NCI-H510A treated with DMSO at 0.1 percent for 48 hours (cell line): ENCODE results near the gene ATP6V0E1.
"Not testable (repeated sequence)": the region's sequence is repeated elsewhere in the genome, so short reads cannot be mapped to it uniquely, and the experiment has no call there.

Experiments
- DNase-seq: peaks from one replicate; lab custom pipeline; 2025; lab: John Stamatoyannopoulos, UW

ATP6V0E1 gene

DNA sequence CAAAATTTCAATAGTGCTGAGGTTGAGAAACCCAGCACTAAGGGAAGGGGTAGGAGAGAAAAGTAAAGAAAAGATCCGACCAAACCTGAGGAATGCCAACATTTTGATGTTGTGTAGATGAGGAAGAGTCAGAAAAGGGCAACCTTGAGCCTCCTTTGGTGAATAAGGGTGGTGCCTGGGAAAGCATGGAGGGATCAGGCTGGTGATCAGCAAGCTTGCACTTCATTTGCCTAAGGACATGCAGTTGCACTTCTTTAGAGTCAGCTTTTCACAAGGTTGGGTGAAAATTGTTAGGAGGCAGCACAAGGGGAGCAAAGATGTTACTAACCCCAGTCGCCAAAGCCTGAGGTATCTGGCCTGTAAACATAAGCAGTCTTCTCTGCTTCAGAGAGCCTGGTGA, 20.4 kb downstream of the ATP6V0E1 start:
- no peak for DNase-seq

DNA sequence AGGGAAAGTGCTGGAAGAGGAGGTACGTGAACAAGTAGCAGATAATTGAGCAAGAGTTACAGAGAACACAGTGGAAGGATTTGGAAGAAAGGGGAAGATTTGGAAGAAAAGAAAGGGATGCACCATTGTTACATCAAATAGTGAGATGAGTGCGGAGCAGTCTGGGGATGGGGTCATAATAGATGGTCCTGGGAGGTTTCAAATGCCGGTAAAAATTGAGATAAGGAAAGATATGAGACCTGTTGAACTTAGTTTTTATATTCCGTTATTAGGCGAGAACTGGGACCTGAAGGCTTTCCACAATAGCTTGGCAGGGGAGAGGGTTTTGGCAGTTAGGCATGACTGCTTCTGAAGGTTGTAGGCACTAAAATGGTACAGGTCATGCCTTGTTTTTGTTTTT, 20.9 kb downstream of the ATP6V0E1 start:
- DNase-seq = no peak

DNA sequence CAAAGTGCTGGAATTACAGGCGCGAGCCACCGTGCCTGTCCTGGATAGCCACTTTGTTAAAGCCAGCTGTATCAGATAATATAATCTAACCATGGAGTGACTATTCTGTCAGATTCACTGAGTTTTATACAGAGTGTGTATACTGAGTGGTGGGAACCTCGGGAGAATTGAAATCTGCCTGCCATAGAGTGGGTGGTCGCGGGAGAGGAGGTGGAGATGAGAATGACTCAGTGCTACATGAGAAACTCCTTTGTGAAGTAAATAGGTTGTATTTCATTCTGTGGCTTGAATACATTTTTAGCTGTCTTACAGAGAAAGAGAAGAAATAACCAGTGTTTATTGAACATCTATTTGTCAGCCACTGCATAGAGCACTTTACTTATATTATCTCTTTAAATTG, 26.4 kb downstream of the ATP6V0E1 start:
- DNase-seq = no peak

DNA sequence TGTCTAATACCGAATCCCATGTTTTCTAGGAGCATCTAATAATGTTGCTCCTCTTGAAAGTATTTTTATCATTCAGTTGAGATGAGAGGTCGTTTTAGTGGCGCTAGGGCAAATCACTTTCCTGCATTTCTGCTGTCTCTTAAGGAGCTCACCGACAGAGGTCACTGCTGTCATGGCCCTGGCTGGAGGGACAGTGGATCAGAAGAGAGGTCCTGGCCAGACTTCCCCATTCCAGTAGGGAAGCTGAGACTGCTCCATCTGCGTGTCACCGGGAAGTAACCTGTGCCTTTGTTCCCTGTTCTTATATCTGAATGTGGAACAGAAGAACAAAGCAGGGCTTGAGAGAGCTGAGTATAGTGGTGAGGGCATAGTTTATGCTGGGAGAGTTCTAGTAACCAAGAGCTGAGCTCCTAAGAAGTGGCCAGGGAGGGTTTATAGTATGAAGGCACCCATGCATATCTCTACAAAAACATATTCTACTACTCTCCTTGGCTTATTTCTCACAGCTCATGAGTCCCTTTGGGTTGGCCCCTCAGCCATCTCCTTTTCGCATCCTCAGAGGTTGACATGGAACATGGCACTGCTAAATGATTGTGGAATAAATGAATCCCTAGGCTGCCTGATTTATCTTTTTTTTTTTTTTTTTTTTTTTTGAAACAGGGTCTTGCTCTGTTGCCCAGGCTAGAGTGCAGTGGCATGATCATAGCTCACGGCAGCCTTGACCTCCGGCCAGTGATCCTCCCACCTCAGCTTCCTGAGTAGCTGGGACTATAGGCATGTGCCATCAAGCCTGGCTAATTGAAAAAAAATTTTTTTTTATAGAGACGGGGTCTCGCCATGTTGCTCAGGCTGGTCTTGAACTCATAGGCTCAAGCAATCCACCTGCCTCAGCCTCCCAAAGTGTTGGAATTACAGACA, 27.2 kb downstream of the ATP6V0E1 start:
- DNase-seq = no peak

DNA sequence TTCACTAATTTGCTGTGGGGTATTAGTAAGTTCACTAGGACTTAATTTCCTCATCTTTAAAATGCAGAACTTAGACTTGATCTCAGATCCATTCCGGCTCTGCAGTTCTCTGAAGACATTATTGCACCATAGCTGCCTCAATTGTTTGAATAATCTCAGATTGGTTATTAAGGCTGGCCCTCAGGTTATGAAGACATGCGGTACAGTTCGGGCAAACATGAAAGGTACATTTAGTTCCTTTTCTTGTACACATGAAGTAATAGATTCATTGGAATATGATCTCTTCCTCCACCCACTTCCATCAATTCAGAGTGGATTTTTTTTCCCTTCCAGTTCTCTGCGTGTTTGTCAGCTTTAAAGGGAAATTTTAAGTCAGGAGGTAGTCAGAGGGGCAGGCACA, 28.0 kb downstream of the ATP6V0E1 start:
- no peak for DNase-seq

DNA sequence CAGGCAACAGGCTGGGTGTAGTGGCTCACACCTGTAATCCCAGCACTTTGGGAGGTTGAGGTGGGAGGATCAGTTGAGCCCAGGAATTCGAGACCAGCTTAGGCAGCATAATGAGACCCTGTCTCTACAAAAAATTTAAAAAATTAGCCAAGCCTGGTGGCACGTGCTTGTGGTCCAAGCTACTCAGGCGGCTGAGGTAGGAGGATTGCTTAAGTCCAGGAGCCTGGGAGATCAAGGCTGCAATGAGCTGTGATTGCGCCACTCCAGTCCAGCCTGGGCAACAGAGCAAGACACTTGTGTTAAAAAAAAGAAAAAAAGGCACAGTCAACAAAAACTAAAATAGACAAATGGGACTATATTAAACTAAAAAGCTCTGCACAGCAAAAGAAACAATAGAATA, 29.3 kb downstream of the ATP6V0E1 start:
- no peak for DNase-seq

DNA sequence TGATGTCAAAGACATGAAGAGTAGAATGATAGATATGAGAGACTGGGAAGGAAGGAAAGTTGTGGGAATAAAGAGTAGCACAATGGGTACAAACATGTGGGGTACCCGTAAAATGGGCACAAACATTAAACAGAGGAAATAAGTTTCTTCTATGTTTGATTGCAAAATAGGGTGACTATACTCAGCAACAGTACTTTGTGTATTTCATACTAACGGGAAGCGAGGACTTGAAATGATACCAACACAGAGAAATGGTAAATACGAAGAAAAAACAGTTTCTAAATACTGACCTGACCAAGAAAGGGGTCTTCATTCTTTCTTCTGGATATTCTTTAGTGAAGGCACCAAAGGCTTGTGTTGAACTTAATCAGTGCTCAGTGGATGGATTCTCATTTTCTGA, 31.1 kb downstream of the ATP6V0E1 start:
- no peak for DNase-seq

DNA sequence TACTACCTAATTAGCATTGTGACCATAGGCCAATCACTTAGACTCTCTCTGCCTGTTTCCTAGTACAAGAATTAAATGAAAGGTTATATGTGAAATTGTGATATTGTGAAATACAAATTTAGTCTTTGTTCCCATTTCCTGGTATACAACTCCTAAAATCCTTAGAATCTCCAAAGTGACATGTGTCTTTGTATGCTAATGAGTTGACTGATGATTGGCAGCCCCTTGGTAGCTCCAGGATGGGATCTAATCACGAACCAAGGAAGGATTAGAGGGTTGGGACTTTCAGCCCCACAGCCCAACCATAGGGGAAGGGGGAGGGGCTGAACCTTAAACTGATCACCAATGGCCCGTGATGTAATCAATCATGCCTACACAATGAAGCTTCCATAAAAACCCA, 31.6 kb downstream of the ATP6V0E1 start:
- no peak for DNase-seq

DNA sequence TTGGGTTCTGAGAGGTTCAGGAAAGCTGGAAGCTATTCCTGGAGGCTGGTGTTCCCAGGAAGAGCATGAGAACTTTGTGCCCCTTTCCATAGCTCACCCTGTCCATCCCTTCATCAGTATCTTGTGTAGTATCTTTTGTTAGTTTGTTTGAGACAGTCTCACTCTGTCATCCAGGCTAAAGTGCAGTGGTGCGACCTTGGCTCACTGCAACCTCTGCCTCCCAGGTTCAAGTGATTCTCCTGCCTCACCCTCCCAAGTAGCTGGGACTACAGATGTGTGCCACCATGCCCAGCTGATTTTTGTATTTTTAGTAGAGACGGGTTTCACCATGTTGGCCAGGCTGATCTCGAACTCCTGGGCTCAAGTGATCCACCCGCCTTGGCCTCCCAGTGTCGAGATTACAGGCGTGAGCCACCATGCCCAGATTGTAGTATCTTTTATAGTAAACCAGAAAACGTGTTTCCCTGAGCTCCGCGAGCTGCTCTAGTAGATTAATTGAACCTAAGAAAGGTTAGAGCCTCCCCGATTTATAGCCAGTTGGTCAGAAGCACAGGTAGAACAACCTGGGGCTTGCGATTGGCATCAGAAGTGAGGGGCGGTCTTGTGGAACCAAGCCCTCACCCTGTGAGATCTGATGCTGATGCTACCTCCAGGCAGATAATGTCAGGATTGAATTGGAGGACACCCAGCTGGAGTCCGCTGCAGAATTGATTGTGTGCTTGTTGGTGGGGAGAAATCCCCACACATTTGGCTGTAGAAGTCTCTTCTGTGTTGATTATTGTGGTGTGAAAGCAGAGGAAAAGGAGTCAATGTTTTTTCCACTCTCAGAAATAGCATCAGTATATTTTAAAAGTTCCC, 32.3 kb downstream of the ATP6V0E1 start:
- no peak for DNase-seq

DNA sequence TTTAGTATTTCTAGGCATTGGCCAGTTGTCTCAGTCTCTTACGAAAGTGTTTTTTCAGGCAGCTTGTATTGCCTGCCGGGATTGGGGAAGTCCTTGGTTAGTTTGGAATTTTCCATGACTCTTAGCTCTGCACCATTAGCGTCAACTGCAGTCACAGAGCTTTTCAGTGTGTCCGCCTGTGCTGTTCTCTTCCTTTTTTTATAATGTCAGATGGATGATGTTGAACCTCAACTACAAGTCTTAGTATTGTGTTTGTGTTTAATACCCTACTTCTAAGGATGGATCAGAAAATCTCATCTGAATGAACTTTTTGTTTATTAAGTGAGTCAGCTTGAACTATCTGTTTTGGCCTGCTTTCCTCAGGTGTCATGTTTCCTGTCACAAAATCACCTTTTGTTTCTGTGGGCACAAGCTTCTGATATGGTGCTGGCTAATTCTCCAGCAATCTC, 33.1 kb downstream of the ATP6V0E1 start:
- DNase-seq = no peak

DNA sequence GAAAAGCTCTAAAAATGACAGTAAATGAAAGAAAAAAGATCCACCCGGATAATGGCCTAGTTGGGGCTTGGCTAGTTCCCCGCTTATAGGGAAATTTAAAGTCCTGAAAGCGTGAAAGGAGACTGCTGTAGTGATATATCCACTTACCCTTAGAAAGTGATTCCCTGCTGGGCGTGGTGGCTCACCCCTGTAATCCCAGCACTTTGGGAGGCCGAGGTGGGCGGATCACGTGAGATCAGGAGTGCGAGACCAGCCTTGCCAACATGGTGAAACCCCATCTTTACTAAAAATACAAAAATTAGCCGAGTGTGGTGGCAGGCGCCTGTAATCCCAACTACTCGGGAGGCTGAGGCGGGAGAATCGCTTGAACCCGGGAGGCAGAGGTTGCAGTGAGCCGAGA, 33.5 kb downstream of the ATP6V0E1 start:
- DNase-seq = not testable (repeated sequence)

DNA sequence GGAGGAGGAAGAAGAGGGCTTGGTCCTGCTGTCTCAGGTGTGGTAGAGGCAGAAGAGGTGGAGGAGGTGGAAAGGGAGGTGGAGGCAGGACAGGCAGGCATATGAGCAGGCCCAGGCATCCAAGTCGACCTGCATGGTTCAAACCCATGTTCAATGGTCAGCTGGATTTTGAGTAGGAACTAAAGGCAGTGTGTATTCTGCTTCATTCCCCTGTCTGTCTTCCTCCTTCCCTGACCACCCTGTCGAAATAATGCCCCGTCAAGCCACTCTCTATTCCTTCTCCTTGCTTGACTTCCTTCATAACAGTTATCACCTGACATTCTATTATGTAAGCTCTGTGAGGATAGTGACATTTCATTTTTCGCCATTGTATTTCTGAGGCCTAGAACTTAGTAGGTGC, 34.8 kb downstream of the ATP6V0E1 start:
- no peak for DNase-seq

DNA sequence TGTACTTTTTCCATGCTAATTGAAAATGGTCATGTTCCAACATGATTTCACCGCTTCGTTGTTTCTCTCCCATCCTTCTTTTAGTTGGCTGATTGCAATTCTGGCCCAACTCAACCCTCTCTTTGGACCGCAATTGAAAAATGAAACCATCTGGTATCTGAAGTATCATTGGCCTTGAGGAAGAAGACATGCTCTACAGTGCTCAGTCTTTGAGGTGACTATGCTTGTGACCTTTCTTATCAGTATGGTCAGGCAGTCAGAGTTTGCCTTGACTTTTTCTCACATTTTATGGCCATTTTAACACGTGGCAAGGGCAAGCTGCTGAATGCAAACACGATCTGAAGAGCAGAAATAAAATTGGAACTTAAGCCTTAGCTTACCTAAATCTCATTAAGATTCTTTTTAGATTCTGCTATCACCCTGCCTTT, 36.6 kb downstream of the ATP6V0E1 start:
- DNase-seq = no peak

DNA sequence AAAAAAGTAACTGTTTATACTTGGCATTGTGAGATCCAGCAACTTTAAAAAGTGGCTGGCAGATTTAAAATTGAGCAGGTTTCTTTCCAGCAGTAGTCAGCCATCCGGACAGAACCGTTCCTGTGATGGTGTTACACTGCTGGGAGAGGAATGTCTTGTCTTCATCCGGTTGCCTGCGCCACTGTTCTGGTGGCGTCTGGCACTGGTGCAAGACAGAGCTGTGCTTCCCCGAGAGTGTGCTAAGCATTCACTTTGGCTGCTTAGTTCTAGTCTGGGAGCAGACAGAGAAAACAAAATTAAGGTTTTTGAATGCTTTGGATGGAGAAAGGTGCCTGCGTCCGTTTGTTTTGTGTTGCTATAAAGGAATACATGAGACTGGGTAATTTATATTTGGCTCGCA, 37.1 kb downstream of the ATP6V0E1 start:
- no peak for DNase-seq

DNA sequence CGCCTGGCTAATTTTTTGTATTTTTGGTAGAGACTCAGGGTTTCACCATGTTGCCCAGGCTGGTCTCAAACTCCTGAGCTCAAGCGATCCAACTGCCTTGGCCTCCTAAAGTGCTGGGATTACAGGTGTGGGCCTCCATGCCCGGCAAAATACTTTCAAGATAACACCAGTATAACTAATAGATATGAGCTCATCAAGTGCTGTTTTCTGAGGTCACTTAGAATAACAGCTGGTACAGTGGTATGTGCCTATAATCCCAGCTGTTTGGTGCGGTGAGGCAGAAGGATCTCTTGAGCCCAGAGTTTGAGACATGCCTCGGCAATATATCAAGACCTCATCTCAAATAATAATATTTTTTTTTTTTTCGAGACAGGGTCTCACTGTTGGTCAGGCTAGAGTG, 42.1 kb downstream of the ATP6V0E1 start:
- no peak for DNase-seq

DNA sequence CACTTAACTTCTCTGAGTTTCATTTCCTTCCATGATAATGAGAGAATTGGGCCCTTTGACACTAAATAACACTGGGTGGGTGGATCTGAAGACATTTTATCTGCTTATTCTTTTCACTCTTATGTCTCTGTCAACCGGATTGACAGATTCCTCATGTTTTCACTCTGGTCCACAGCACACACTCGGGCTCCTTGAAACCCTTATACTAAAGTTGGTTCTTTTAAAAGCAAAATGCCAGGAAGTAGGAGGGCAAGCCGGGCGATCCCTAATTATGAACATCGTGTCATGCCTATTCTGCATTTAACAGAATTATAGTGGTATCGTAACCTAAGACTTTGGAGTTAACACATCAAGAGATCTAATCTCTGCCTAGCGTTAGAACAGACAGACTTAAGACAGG, 44.3 kb downstream of the ATP6V0E1 start:
- DNase-seq = no peak

DNA sequence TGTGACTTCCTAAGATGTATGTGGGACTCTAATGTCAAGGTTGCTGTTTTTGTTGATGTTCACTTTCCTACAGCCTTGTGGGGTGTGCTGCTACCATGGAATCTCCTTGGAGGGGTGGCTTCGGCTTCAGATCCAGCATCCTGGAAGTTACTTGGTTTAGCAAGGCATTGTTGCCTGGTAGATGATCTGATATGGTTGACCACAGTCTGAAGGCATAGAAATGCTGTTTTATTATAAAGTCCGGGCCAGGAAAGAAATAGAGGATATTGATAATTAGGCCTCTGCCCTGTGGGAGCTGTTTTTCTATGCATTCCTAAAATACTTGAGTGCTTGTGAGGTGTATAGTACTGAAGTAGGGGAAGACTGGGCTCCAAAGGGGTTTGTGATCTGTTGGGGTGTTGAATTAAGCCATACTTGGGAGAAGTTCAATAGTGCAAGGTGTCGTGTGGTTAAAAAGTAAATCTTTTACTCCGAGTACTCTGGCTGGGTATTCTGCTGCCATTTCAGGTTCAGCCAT, 45.3 kb downstream of the ATP6V0E1 start:
- DNase-seq = no peak

DNA sequence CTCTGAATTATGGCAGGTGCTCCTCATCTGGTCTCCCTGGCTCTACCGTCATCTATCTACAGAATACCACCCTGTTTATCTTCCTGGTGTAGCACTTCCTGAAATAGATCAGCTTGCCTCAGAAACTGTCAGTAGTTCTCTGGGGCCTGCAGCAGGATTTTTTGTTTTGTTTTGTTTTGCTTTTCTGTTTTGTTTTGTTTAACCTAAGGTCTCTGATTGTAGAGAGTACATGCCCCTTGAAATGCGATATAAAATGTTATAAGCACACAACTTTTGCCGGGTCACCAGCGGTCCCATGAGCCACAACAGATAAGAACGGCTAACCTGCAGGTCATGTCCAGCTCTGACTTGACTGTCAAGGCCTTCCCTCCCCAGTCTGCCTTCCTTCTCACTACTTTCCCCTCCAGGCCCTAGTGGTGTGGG, 45.9 kb downstream of the ATP6V0E1 start:
- no peak for DNase-seq

DNA sequence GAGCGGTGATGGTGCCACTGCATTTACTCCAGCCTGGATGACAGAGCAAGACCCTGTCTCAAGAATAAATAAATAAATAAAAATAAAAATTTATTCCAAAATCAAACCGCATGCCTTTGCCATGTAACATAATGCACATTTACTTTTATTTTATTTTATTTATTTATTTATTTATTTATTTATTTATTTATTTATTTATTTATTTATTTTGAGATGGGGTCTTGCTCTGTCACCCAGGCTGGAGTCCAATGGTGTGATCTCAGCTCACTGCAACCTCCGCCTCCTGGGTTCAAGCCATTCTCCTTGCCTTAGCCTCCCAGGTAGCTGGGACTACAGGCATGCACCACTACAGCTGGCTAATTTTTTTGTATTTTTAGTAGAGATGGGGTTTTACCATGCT, 48.5 kb downstream of the ATP6V0E1 start:
- not testable (repeated sequence) for DNase-seq

DNA sequence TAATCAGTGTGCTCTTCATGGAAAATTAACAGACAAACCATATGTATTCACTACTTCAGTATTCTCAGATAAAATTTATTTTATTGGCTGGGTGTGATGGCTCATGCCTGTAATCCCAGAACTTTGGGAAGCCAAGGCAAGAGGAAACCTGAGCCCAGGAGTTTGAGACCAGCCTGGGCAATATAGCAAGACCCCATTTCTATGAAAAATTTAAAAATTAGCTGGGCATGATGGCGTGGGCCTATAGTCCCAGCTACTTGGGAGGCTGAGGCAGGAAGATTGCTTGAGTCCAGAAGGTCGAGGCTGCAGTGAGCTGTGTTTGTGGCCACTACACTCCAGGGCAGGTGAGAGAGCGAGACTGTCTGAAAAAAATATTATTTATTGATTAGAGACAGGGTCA, 49.2 kb downstream of the ATP6V0E1 start:
- DNase-seq = no peak

DNA sequence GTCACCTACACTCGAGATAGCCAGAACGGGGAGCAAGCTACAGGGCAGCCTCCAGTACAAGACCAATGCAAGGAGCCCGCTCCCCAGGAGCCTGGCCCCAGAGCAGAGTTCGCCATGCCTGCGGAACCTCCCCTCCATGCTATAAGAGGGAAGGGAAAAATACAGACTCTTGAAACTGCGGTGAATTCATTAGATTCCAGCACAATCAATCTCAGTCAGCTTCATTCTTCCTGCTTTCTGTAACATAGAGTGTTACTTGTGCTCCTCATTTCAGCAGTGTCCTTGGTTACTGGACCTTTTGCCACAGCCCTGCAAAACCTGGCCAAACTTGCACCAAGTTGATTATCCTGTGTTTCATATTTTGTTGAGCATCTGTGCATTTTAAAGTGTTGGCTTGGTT, 50.4 kb downstream of the ATP6V0E1 start:
- no peak for DNase-seq

DNA sequence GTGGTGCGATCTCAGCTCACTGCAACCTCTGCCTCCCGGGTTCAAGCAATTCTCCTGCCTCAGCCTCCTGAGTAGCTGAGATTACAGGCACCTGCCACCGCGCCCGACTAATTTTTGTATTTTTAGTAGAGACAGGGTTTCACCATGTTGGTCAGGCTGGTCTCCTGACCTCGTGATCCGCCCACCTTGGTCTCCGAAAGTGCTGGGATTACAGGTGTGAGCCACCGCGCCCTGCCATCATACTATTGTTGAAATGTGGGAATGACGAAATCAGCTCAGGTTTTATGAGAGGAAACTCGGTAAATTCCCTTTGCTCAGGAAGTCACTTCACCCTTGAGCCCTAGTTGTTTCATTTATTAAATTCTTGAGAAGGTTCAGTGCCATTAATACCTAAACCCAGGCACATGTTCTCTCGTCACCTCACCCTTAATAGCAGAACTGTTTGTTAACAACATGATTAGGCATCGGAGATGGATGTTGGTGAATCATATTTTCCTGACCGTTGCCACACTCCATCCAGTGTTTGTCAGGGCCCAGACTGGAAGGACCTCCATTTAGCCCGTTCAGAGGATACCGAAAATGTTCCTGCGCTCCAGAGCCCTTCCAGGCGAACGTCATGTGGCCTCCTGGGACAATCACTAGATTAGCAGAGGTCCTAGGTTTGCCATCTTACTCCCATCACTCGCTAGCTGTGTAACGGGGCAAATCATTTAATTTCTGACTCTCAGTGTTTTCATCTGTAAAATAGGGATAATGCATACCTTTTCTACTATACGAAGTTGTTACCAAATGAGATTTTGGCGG, 52.5 kb downstream of the ATP6V0E1 start:
- no peak for DNase-seq
